Measurements from ENCODE around the gene LSM2. TPM values are rescaled to one million over a fixed set of nuclear protein-coding genes. Genes with fewer than 3 reads are reported as not detected.
A peak's percentile ranks its signal among the peaks of the same experiment; 100 is the strongest.

LSM2 gene
- total and polyA plus RNA-seq, 9 of the 15 experiments (the other 6 are each of a cell fraction or from before 2014, with no cell fraction given), result 154 to 407 (median 223) TPM

- no peak for TF ChIP-seq E4F1 (CRISPR knock-in tag; IDR thresholded peaks at IDR 0.05; ENCODE audit: borderline replicate concordance)
- TF ChIP-seq ZKSCAN8 (CRISPR knock-in tag; IDR thresholded peaks at IDR 0.05), result no peak
- TF ChIP-seq L3MBTL2 (IDR thresholded peaks at IDR 0.05), result peak; percentile 33; the same call in 1 of the 2 replicates
- TF ChIP-seq FOXA3 (CRISPR knock-in tag; conservative IDR thresholded peaks at IDR 0.05 in 1 of 2, IDR thresholded peaks at IDR 0.05 in 1 of 2), result no peak
- no peak for TF ChIP-seq ZBTB9 (CRISPR knock-in tag; IDR thresholded peaks at IDR 0.05)
- TF ChIP-seq OTX1 (CRISPR knock-in tag; IDR thresholded peaks at IDR 0.05), result no peak
Observed at GRCh38 chr6:31771992-31772358, 34.8 kb downstream of the LSM2 start (continued).

- in situ Hi-C loops (cut with MboI) (no loop called here), intact Hi-C loops (cut with micrococcal nuclease) (loop anchor here (10.0 kb wide), 1 partner anchor 226 kb away; the partner anchor contains the start of genes ATP6V1G2, DDX39B and NFKBIL1)
- H3K27me3 ChIP-seq (ENCODE audit: control insufficient read depth in 2 of 2, insufficient read depth in 2 of 2, low read length in 2 of 2), result no peaks in the 10 kb centered on the region
- BruUV-seq (replicated peaks), result no TSS peak
- FAIRE-seq (no peak), DNase-seq (ENCODE audit: extremely low read depth in 1 of 4, low spot score in 3 of 4) (no peak), ATAC-seq (no peak)
- no peak overlapping the region for H3K4me2 ChIP-seq (ENCODE audit: insufficient read depth, low read length)
- no peak overlapping the region for H3K4me3 ChIP-seq
- ChIA-PET POLR2A (interaction anchor here (0.5 to 5.9 kb wide), 19 partner anchors 10 to 185 kb away, joined by 3 to 75 read pairs (median 4); partner anchors contain the start of genes BAG6, HSPA1A, HSPA1B and HSPA1L), CTCF (ENCODE audit: low intra/inter-chr PET ratio) (interaction anchor here (0.8 to 2.9 kb wide), 3 partner anchors 42 to 90 kb away, joined by 5 to 35 read pairs (median 18); partner anchors contain the start of genes DDAH2 and LY6G5C)
- no peaks in the 10 kb centered on the region for H4K20me1 ChIP-seq (replicated peaks; ENCODE audit: control insufficient read depth, insufficient read depth, low read length)
- H3K9ac ChIP-seq (ENCODE audit: insufficient read depth in 1 of 2, low read depth in 2 of 2, low read length in 2 of 2), result no peak overlapping the region
- H3K9me1 ChIP-seq (ENCODE audit: control insufficient read depth, insufficient read depth, low read length), result peaks cover 4% of the 10 kb centered on the region
- no peaks in the 10 kb centered on the region for H3K36me3 ChIP-seq (ENCODE audit: control insufficient read depth, insufficient read depth, low read length)
- WGBS (ENCODE audit: insufficient coverage, low coverage, missing lambda C conversion rate), result 41% methylated on average over 2 of the region's 2 CpGs
- 0 out of 2 replicates have a peak overlapping the region, but pooled peaks have one; percentile 1 for H2AFZ ChIP-seq (ENCODE audit: low read depth, low read length)
- no peaks in the 10 kb centered on the region for H3K9me3 ChIP-seq (replicated peaks; ENCODE audit: control insufficient read depth, insufficient read depth, low read depth, low read length)
- H3K27ac ChIP-seq (ENCODE audit: extremely low read depth, low read depth, low read length), result peak overlapping the region; percentile 11; the same call in 1 of the 3 replicates
- no peaks in the 10 kb centered on the region for H3K79me2 ChIP-seq (ENCODE audit: control insufficient read depth, insufficient read depth, low read length)
- peaks cover 34 to 73% of the 10 kb centered on the region in 2 experiments for H3K4me1 ChIP-seq (replicated peaks in 1 of 2; ENCODE audit: control insufficient read depth in 2 of 2, insufficient read depth in 2 of 2, low read length in 2 of 2)
- TF ChIP-seq NCOA2 (IDR thresholded peaks at IDR 0.05; ENCODE audit: partially characterized antibody in 2 of 2) (no peak), KHSRP (IDR thresholded peaks at IDR 0.05) (no peak)
Observed at GRCh38 chr6:31770860-31771259, 35.9 kb downstream of the LSM2 start.
